ENCODE data around the gene ISOC2. TPM values are rescaled to one million over a fixed set of nuclear protein-coding genes. Genes with fewer than 3 reads are reported as not detected.

Gene ISOC2
- total RNA-seq, 1 experiment from 2014 or later, result 72.2 TPM

GRCh38 chr19:55471266-55471665, 9.8 kb upstream of the ISOC2 start:
- Histone ChIP-seq H4K8ac (replicated peaks; ENCODE audit: insufficient read length, low read depth, low read length) (no peak overlapping the region), H4K20me1 (ENCODE audit: control insufficient read depth, insufficient read depth, insufficient read length) (no peaks in the 10 kb centered on the region), H3K18ac (ENCODE audit: insufficient read length, low read depth, low read length) (no peak overlapping the region), H3K9ac (ENCODE audit: extremely low read depth, insufficient read length, low read length) (no peak overlapping the region), H2BK5ac (ENCODE audit: insufficient read length, low read length) (no peak overlapping the region), H3K23me2 (ENCODE audit: insufficient read length, low read depth, low read length, poor library complexity, severe bottlenecking) (peaks cover 2% of the 10 kb centered on the region), H3K4me2 (ENCODE audit: insufficient read depth, insufficient read length, low read length) (no peak overlapping the region), H3K14ac (ENCODE audit: insufficient read depth, low read length) (no peak overlapping the region), H3K27me3 (ENCODE audit: insufficient read depth, low read length) (no peaks in the 10 kb centered on the region), H2BK120ac (ENCODE audit: low read depth, low read length, poor library complexity, severe bottlenecking) (no peak overlapping the region), H3K79me1 (ENCODE audit: insufficient read depth, low read depth, low read length, poor library complexity, severe bottlenecking) (no peaks in the 10 kb centered on the region), H3K4me1 (ENCODE audit: insufficient read depth, low read length) (no peaks in the 10 kb centered on the region; the same call in 1 of the 2 replicates), H3K56ac (ENCODE audit: insufficient read length, low read depth, low read length) (no peak overlapping the region), H3K4ac (ENCODE audit: low read depth, low read length) (no peak overlapping the region), H2BK12ac (ENCODE audit: insufficient read length, low read depth, low read length) (no peak overlapping the region), H4K5ac (ENCODE audit: insufficient read length, low read depth, low read length) (no peak overlapping the region), H2AFZ (ENCODE audit: low read length) (no peak overlapping the region), H4K91ac (ENCODE audit: insufficient read length, low read depth, low read length) (no peak overlapping the region), H2AK5ac (ENCODE audit: insufficient read length, low read length) (no peak overlapping the region), H3K9me3 (ENCODE audit: control insufficient read depth, low read depth, low read length) (no peaks in the 10 kb centered on the region), H3K79me2 (ENCODE audit: insufficient read depth, low read length) (no peaks in the 10 kb centered on the region), H3T11ph (ENCODE audit: low read length) (no peak overlapping the region), H3K23ac (ENCODE audit: insufficient read length, low read depth, low read length) (no peak overlapping the region), H2BK20ac (ENCODE audit: low read depth, low read length, poor library complexity, severe bottlenecking) (no peak overlapping the region), H2BK15ac (ENCODE audit: low read depth, low read length) (no peak overlapping the region), H3K27ac (ENCODE audit: insufficient read length, low read depth, low read length) (no peak overlapping the region)
- Mint-ChIP-seq H3K4me3 (no peak overlapping the region), H3K27ac (no peak overlapping the region), H3K27me3 (ENCODE audit: low read depth) (peaks cover 5% of the 10 kb centered on the region), H3K36me3 (ENCODE audit: insufficient read depth in 1 of 3, low read depth in 3 of 3) (no peaks in the 10 kb centered on the region; a peak in 1 of 7 replicates), H3K4me1 (peaks cover 21 to 38% of the 10 kb centered on the region in 2 experiments), H3K9me3 (no peaks in the 10 kb centered on the region; a peak in 1 of 5 replicates)
- no CpG with 5 or more reads among the region's 13 CpGs for WGBS (ENCODE audit: extremely low coverage, insufficient read length, low lambda C conversion rate)
- TF ChIP-seq CTCF (conservative IDR thresholded peaks at IDR 0.05), result no peak
- no peak for DNase-seq

Measured in H9 (cell line).